WTC11 (cell line): ENCODE results near the gene KCNJ6. TPM values are rescaled to one million over a fixed set of nuclear protein-coding genes. Genes with fewer than 3 reads are reported as not detected.

Source experiments
- ATAC-seq: fragments of 200-7000 bp; cut with Tn5 transposase; 2 replicates; pipeline ENCODE4 v1.10.0; 2021; ENCODE audit warnings: mild to moderate bottlenecking, moderate library complexity
- CTCF ChIA-PET: fragments of 300-600 bp; sonication (Branson Sonifier 250); formaldehyde crosslinking; loops from one replicate; lab custom pipeline; 2021; ENCODE audit warnings: antibody characterized with exemption; lab: Charles Lee
- POLR2A ChIA-PET: fragments of 350-600 bp; sonication (Branson Sonifier 250); formaldehyde crosslinking; loops from one replicate; lab custom pipeline; 2021; ENCODE audit warnings: antibody characterized with exemption; lab: Charles Lee
- DNase-seq: peaks from one replicate; pipeline ENCODE4 v3.0.0; 2021; ENCODE audit warnings: low spot score
- H3K27ac Mint-ChIP-seq: 2 replicates; pipeline ENCODE4 v1.8.0; 2021; ENCODE audit warnings: mixed read lengths
- H3K27me3 Mint-ChIP-seq: 2 replicates; pipeline ENCODE4 v1.8.0; 2021; ENCODE audit warnings: low read depth, mild to moderate bottlenecking, moderate library complexity, mixed read lengths
- H3K36me3 Mint-ChIP-seq: 2 replicates; pipeline ENCODE4 v1.8.0; 2021; ENCODE audit warnings: mixed read lengths
- H3K4me1 Mint-ChIP-seq: 2 replicates; pipeline ENCODE4 v1.8.0; 2022; ENCODE audit warnings: mixed read lengths
- H3K4me3 Mint-ChIP-seq: 2 replicates; pipeline ENCODE4 v1.8.0; 2021; ENCODE audit warnings: mild to moderate bottlenecking, moderate library complexity, mixed read lengths
- H3K9me3 Mint-ChIP-seq: 2 replicates; pipeline ENCODE4 v1.8.0; 2021; ENCODE audit warnings: mixed read lengths
- ATF1 ChIP-seq: sonication (generic); formaldehyde crosslinking; IDR thresholded peaks from 2 replicates; pipeline ENCODE4 v1.8.1; 2023; ENCODE audit warnings: mild to moderate bottlenecking, moderate library complexity, missing genetic modification reagents
- CBFB ChIP-seq: sonication (generic); formaldehyde crosslinking; IDR thresholded peaks from 2 replicates; pipeline ENCODE4 v1.8.1; 2022; ENCODE audit warnings: mild to moderate bottlenecking, low read depth, missing genetic modification reagents
- GTF2I ChIP-seq: fragments of 250-450 bp; sonication (Bioruptor Pico); conservative IDR thresholded peaks from 2 replicates; pipeline ENCODE4 v1.4.0; 2021; ENCODE audit warnings: mild to moderate bottlenecking
- KAT7 ChIP-seq: sonication (generic); formaldehyde crosslinking; IDR thresholded peaks from 2 replicates; pipeline ENCODE4 v1.8.1; 2023; ENCODE audit warnings: missing genetic modification reagents, mild to moderate bottlenecking, borderline replicate concordance
- NFATC4 ChIP-seq: fragments of 250-450 bp; sonication (Bioruptor Pico); IDR thresholded peaks from 2 replicates; pipeline ENCODE4 v1.9.0; 2021; ENCODE audit warnings: mild to moderate bottlenecking
- NR3C1 ChIP-seq: sonication (generic); formaldehyde crosslinking; conservative IDR thresholded peaks from 2 replicates; pipeline ENCODE4 v1.8.1; 2023; ENCODE audit warnings: low read depth, mild to moderate bottlenecking, missing genetic modification reagents
- PRRX2 ChIP-seq: fragments of 250-450 bp; sonication (Bioruptor Pico); IDR thresholded peaks from 2 replicates; pipeline ENCODE4 v1.8.0; 2021; ENCODE audit warnings: mild to moderate bottlenecking
- ZNF671 ChIP-seq: fragments of 250-450 bp; sonication (Bioruptor Pico); IDR thresholded peaks from 2 replicates; pipeline ENCODE4 v1.8.0; 2021; ENCODE audit warnings: mild to moderate bottlenecking
- total RNA-seq: library from RNA; stranded (reverse); gene quantifications from 3 replicates; pipeline ENCODE4 v1.2.3, GENCODE V29; 2021
- TF ChIP-seq, protein P1 (sequence below): fragments of 250-450 bp; sonication (Bioruptor Pico); IDR thresholded peaks from 2 replicates; pipeline ENCODE4 v1.9.0; 2021; ENCODE audit warnings: mild to moderate bottlenecking, borderline replicate concordance
- TF ChIP-seq, protein P2 (sequence below): sonication (generic); formaldehyde crosslinking; IDR thresholded peaks from 2 replicates; pipeline ENCODE4 v1.8.1; 2022; ENCODE audit warnings: mild to moderate bottlenecking, missing genetic modification reagents, moderate library complexity, borderline replicate concordance
- TF ChIP-seq, protein P3 (sequence below): sonication (generic); formaldehyde crosslinking; IDR thresholded peaks from 2 replicates; pipeline ENCODE4 v1.8.0; 2022; ENCODE audit warnings: mild to moderate bottlenecking, missing genetic modification reagents
- TF ChIP-seq, protein P4 (sequence below): sonication (generic); formaldehyde crosslinking; IDR thresholded peaks from 2 replicates; pipeline ENCODE4 v1.8.1; 2023; ENCODE audit warnings: mild to moderate bottlenecking, missing genetic modification reagents, moderate library complexity
- TF ChIP-seq, protein P5 (sequence below): fragments of 250-450 bp; sonication (Bioruptor Pico); IDR thresholded peaks from 2 replicates; pipeline ENCODE4 v1.9.0; 2021; ENCODE audit warnings: moderate library complexity, mild to moderate bottlenecking, inconsistent platforms, borderline replicate concordance
- TF ChIP-seq, protein P6 (sequence below): fragments of 250-450 bp; sonication (Bioruptor Pico); IDR thresholded peaks from 2 replicates; pipeline ENCODE4 v1.8.0; 2021; ENCODE audit warnings: mild to moderate bottlenecking
- TF ChIP-seq, protein P7 (sequence below): sonication (generic); formaldehyde crosslinking; IDR thresholded peaks from 2 replicates; pipeline ENCODE4 v1.8.0; 2022; ENCODE audit warnings: missing genetic modification reagents

KCNJ6 gene
- total RNA-seq, 1 experiment from 2014 or later = 0.35 TPM

DNA sequence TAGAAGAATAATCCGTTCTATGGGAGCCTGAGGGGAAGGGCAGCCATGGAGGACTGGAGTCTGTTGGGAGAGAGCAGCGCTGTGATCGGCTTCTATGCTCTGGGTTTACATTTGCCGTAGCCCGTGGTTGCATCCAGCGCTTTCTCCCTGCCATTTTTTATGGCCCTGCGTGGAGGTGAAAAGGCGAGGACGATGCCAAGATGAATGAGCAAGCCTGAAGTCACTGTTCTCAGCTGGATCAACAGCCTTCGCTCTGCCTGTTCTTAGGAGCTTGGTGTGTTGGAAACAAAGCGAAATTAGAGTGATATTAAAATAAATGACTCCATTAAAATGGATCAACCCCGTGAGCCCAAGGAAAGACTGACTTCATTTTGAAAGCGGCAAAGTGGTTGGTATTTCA is 120.2 kb downstream of the KCNJ6 start (continued):
- TF ChIP-seq, protein P1, sequence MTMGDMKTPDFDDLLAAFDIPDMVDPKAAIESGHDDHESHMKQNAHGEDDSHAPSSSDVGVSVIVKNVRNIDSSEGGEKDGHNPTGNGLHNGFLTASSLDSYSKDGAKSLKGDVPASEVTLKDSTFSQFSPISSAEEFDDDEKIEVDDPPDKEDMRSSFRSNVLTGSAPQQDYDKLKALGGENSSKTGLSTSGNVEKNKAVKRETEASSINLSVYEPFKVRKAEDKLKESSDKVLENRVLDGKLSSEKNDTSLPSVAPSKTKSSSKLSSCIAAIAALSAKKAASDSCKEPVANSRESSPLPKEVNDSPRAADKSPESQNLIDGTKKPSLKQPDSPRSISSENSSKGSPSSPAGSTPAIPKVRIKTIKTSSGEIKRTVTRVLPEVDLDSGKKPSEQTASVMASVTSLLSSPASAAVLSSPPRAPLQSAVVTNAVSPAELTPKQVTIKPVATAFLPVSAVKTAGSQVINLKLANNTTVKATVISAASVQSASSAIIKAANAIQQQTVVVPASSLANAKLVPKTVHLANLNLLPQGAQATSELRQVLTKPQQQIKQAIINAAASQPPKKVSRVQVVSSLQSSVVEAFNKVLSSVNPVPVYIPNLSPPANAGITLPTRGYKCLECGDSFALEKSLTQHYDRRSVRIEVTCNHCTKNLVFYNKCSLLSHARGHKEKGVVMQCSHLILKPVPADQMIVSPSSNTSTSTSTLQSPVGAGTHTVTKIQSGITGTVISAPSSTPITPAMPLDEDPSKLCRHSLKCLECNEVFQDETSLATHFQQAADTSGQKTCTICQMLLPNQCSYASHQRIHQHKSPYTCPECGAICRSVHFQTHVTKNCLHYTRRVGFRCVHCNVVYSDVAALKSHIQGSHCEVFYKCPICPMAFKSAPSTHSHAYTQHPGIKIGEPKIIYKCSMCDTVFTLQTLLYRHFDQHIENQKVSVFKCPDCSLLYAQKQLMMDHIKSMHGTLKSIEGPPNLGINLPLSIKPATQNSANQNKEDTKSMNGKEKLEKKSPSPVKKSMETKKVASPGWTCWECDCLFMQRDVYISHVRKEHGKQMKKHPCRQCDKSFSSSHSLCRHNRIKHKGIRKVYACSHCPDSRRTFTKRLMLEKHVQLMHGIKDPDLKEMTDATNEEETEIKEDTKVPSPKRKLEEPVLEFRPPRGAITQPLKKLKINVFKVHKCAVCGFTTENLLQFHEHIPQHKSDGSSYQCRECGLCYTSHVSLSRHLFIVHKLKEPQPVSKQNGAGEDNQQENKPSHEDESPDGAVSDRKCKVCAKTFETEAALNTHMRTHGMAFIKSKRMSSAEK (CRISPR knock-in tag) = no peak
- TF ChIP-seq, protein P2, sequence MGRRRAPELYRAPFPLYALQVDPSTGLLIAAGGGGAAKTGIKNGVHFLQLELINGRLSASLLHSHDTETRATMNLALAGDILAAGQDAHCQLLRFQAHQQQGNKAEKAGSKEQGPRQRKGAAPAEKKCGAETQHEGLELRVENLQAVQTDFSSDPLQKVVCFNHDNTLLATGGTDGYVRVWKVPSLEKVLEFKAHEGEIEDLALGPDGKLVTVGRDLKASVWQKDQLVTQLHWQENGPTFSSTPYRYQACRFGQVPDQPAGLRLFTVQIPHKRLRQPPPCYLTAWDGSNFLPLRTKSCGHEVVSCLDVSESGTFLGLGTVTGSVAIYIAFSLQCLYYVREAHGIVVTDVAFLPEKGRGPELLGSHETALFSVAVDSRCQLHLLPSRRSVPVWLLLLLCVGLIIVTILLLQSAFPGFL (CRISPR knock-in tag) = no peak
- no peak for TF ChIP-seq GTF2I (CRISPR knock-in tag)

DNA sequence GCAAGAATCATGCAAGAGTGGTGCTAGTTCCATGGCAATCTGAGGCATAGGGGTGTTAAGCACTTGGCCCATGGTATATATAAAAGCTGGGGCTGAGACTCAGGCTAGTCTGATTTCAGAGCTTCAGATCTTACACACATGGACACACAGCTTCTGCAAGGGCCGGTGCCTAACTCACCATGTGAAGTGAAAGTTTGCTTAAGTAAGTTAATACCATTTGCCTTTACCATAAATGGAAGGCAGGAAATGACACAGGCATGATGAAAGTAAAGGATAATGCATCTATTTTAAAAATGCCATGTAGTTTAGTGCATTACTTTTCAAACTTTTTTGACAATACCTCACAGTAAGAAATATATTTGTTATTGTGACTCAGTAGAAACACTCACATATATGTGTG is 122.6 kb downstream of the KCNJ6 start:
- DNase-seq = no peak
- no peak for ATAC-seq
- POLR2A ChIA-PET = no interaction called here
- no peaks in the 10 kb centered on the region for H3K4me1 Mint-ChIP-seq
- H3K27me3 Mint-ChIP-seq = no peaks in the 10 kb centered on the region
- H3K4me3 Mint-ChIP-seq = no peak overlapping the region
- H3K27ac Mint-ChIP-seq = no peak overlapping the region
- CTCF ChIA-PET = interaction anchor here (1.6 kb wide), 1 partner anchor 35 kb away, joined by 5 read pairs; no protein-coding TSS in a partner anchor
- no peaks in the 10 kb centered on the region for H3K36me3 Mint-ChIP-seq
- no peaks in the 10 kb centered on the region for H3K9me3 Mint-ChIP-seq
- TF ChIP-seq, protein P3, sequence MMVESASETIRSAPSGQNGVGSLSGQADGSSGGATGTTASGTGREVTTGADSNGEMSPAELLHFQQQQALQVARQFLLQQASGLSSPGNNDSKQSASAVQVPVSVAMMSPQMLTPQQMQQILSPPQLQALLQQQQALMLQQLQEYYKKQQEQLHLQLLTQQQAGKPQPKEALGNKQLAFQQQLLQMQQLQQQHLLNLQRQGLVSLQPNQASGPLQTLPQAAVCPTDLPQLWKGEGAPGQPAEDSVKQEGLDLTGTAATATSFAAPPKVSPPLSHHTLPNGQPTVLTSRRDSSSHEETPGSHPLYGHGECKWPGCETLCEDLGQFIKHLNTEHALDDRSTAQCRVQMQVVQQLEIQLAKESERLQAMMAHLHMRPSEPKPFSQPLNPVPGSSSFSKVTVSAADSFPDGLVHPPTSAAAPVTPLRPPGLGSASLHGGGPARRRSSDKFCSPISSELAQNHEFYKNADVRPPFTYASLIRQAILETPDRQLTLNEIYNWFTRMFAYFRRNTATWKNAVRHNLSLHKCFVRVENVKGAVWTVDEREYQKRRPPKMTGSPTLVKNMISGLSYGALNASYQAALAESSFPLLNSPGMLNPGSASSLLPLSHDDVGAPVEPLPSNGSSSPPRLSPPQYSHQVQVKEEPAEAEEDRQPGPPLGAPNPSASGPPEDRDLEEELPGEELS (CRISPR knock-in tag) = no peak
- TF ChIP-seq PRRX2 (no peak), ATF1 (CRISPR knock-in tag) (no peak), NFATC4 (CRISPR knock-in tag) (no peak), NR3C1 (CRISPR knock-in tag) (no peak), CBFB (no peak), ZNF671 (CRISPR knock-in tag) (no peak), KAT7 (CRISPR knock-in tag) (no peak)
- TF ChIP-seq, protein P1 (CRISPR knock-in tag) = no peak
- TF ChIP-seq, protein P4, sequence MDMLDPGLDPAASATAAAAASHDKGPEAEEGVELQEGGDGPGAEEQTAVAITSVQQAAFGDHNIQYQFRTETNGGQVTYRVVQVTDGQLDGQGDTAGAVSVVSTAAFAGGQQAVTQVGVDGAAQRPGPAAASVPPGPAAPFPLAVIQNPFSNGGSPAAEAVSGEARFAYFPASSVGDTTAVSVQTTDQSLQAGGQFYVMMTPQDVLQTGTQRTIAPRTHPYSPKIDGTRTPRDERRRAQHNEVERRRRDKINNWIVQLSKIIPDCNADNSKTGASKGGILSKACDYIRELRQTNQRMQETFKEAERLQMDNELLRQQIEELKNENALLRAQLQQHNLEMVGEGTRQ = no peak
- TF ChIP-seq, protein P5, sequence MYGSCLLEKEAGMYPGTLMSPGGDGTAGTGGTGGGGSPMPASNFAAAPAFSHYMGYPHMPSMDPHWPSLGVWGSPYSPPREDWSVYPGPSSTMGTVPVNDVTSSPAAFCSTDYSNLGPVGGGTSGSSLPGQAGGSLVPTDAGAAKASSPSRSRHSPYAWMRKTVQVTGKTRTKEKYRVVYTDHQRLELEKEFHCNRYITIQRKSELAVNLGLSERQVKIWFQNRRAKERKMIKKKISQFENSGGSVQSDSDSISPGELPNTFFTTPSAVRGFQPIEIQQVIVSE (CRISPR knock-in tag) = no peak
- TF ChIP-seq, protein P6, sequence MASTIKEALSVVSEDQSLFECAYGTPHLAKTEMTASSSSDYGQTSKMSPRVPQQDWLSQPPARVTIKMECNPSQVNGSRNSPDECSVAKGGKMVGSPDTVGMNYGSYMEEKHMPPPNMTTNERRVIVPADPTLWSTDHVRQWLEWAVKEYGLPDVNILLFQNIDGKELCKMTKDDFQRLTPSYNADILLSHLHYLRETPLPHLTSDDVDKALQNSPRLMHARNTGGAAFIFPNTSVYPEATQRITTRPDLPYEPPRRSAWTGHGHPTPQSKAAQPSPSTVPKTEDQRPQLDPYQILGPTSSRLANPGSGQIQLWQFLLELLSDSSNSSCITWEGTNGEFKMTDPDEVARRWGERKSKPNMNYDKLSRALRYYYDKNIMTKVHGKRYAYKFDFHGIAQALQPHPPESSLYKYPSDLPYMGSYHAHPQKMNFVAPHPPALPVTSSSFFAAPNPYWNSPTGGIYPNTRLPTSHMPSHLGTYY (CRISPR knock-in tag) = no peak
- TF ChIP-seq, protein P7, sequence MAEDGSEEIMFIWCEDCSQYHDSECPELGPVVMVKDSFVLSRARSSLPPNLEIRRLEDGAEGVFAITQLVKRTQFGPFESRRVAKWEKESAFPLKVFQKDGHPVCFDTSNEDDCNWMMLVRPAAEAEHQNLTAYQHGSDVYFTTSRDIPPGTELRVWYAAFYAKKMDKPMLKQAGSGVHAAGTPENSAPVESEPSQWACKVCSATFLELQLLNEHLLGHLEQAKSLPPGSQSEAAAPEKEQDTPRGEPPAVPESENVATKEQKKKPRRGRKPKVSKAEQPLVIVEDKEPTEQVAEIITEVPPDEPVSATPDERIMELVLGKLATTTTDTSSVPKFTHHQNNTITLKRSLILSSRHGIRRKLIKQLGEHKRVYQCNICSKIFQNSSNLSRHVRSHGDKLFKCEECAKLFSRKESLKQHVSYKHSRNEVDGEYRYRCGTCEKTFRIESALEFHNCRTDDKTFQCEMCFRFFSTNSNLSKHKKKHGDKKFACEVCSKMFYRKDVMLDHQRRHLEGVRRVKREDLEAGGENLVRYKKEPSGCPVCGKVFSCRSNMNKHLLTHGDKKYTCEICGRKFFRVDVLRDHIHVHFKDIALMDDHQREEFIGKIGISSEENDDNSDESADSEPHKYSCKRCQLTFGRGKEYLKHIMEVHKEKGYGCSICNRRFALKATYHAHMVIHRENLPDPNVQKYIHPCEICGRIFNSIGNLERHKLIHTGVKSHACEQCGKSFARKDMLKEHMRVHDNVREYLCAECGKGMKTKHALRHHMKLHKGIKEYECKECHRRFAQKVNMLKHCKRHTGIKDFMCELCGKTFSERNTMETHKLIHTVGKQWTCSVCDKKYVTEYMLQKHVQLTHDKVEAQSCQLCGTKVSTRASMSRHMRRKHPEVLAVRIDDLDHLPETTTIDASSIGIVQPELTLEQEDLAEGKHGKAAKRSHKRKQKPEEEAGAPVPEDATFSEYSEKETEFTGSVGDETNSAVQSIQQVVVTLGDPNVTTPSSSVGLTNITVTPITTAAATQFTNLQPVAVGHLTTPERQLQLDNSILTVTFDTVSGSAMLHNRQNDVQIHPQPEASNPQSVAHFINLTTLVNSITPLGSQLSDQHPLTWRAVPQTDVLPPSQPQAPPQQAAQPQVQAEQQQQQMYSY (CRISPR knock-in tag) = no peak
